Neural progenitor cell (in vitro differentiated cells): Measurements from ENCODE around the gene LEMD3. TPM values are rescaled to one million over a fixed set of nuclear protein-coding genes. Genes with fewer than 3 reads are reported as not detected.

Experiments used
- DNase-seq: peaks from one replicate; pipeline ENCODE4 v3.0.0-alpha.2; 2016; ENCODE audit warnings: low spot score
- H2AFZ ChIP-seq: fragments of 200-600 bp; sonication (generic); replicated peaks from 2 replicates; pipeline ENCODE4 v1.6.1; 2016; ENCODE audit warnings: antibody characterized with exemption
- H3F3A ChIP-seq: fragments of 200-600 bp; sonication (generic); 2 replicates; pipeline ENCODE4 v1.6.1; 2016; ENCODE audit warnings: antibody characterized with exemption, low read depth
- H3K27ac ChIP-seq: fragments of 200-600 bp; sonication (generic); 2 replicates; pipeline ENCODE4 v1.5.1; 2016; ENCODE audit warnings: mild to moderate bottlenecking
- H3K27me3 ChIP-seq: fragments of 200-600 bp; sonication (generic); 2 replicates; pipeline ENCODE4 v1.6.1; 2016; ENCODE audit warnings: mild to moderate bottlenecking, moderate library complexity
- H3K36me3 ChIP-seq: fragments of 200-600 bp; sonication (generic); 2 replicates; pipeline ENCODE4 v1.5.1; 2016
- H3K4me1 ChIP-seq: fragments of 200-600 bp; sonication (generic); 2 replicates; pipeline ENCODE4 v1.6.1; 2016; ENCODE audit warnings: mixed run types
- H3K4me2 ChIP-seq: fragments of 200-600 bp; sonication (generic); 2 replicates; pipeline ENCODE4 v1.6.1; 2016
- H3K4me3 ChIP-seq: fragments of 200-600 bp; sonication (generic); 2 replicates; pipeline ENCODE4 v1.5.1; 2016
- H3K79me2 ChIP-seq: fragments of 200-600 bp; sonication (generic); 2 replicates; pipeline ENCODE4 v1.6.1; 2016; ENCODE audit warnings: low read depth
- H3K9ac ChIP-seq: fragments of 200-600 bp; sonication (generic); 2 replicates; pipeline ENCODE4 v1.6.1; 2016
- H3K9me3 ChIP-seq: fragments of 200-600 bp; sonication (generic); 2 replicates; pipeline ENCODE4 v1.5.1; 2016; ENCODE audit warnings: low read depth
- H4K20me1 ChIP-seq: fragments of 200-600 bp; sonication (generic); 2 replicates; pipeline ENCODE4 v1.6.1; 2016; ENCODE audit warnings: low read depth
- H3K27ac Mint-ChIP-seq: 3 replicates; pipeline ENCODE4 v1.8.0; 2021; ENCODE audit warnings: mixed read lengths
- H3K27me3 Mint-ChIP-seq: 2 replicates; pipeline ENCODE4 v1.8.0; 2022; ENCODE audit warnings: low read depth, mild to moderate bottlenecking, inconsistent platforms, moderate library complexity, mixed read lengths; ENCODE audit not compliant: insufficient read depth
- H3K36me3 Mint-ChIP-seq: 3 replicates; pipeline ENCODE4 v1.8.0; 2021; ENCODE audit warnings: mixed read lengths
- H3K4me1 Mint-ChIP-seq: 3 replicates; pipeline ENCODE4 v1.8.0; 2021; ENCODE audit warnings: mixed read lengths
- H3K4me3 Mint-ChIP-seq: 3 replicates; pipeline ENCODE4 v1.8.0; 2021; ENCODE audit warnings: mild to moderate bottlenecking, moderate library complexity, mixed read lengths
- H3K9me3 Mint-ChIP-seq: 3 replicates; pipeline ENCODE4 v1.8.0; 2020; ENCODE audit warnings: mixed read lengths
- EZH2 ChIP-seq: fragments of 200-600 bp; sonication (generic); IDR thresholded peaks from 2 replicates; pipeline ENCODE4 v1.6.1; 2017; ENCODE audit warnings: antibody characterized with exemption, mild to moderate bottlenecking, moderate library complexity
- EZH2phosphoT487 ChIP-seq: fragments of 200-600 bp; sonication (generic); IDR thresholded peaks from 2 replicates; pipeline ENCODE4 v1.6.1; 2017; ENCODE audit warnings: antibody characterized with exemption
- total RNA-seq: library from RNA; depleted of rRNA; stranded (reverse); fragments of >200 nt; gene quantifications from 2 replicates; pipeline ENCODE4 v1.2.3, GENCODE V29; 2015; ENCODE audit warnings: low replicate concordance
- TF ChIP-seq, protein P1 (sequence below): fragments of 200-600 bp; sonication (generic); IDR thresholded peaks from 2 replicates; pipeline ENCODE4 v1.5.1; 2017; ENCODE audit warnings: antibody characterized with exemption, mild to moderate bottlenecking

Gene LEMD3
- total RNA-seq, 1 donor from 2014 or later = 11.5 TPM

DNA sequence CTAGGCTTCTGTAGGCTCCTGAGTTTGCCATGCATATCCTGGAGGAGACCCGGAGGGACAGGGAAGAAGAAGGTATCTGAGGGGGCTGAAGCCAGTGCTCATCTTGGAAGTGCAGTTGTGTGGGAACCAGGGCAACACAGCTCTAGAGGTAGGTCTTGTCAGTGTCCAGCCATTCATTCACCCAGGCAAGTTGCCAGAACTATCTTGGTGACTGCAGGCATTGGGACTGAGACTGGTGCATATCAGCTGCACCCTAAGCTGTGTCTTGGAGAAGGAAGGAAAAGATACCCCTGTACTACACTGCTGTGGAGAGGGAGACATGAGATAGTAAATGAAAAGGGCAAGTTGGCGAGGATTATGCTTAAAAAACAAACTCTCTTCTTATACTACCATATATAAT, 43.4 kb upstream of the LEMD3 start:
- no peak for DNase-seq
- Histone ChIP-seq H3K79me2 (no peaks in the 10 kb centered on the region), H2AFZ (no peak overlapping the region), H3K27me3 (peaks cover 75% of the 10 kb centered on the region), H3K4me3 (no peak overlapping the region), H3K4me1 (no peaks in the 10 kb centered on the region), H3F3A (peaks cover 7% of the 10 kb centered on the region), H4K20me1 (no peaks in the 10 kb centered on the region), H3K9ac (no peak overlapping the region), H3K27ac (no peak overlapping the region), H3K36me3 (no peaks in the 10 kb centered on the region), H3K9me3 (no peaks in the 10 kb centered on the region), H3K4me2 (no peak overlapping the region)
- Mint-ChIP-seq H3K4me3 (no peak overlapping the region), H3K9me3 (no peaks in the 10 kb centered on the region), H3K36me3 (no peaks in the 10 kb centered on the region), H3K27me3 (peaks cover 9% of the 10 kb centered on the region), H3K4me1 (no peaks in the 10 kb centered on the region), H3K27ac (no peak overlapping the region)
- TF ChIP-seq EZH2phosphoT487 (no peak), EZH2 (no peak)
- TF ChIP-seq, protein P1, sequence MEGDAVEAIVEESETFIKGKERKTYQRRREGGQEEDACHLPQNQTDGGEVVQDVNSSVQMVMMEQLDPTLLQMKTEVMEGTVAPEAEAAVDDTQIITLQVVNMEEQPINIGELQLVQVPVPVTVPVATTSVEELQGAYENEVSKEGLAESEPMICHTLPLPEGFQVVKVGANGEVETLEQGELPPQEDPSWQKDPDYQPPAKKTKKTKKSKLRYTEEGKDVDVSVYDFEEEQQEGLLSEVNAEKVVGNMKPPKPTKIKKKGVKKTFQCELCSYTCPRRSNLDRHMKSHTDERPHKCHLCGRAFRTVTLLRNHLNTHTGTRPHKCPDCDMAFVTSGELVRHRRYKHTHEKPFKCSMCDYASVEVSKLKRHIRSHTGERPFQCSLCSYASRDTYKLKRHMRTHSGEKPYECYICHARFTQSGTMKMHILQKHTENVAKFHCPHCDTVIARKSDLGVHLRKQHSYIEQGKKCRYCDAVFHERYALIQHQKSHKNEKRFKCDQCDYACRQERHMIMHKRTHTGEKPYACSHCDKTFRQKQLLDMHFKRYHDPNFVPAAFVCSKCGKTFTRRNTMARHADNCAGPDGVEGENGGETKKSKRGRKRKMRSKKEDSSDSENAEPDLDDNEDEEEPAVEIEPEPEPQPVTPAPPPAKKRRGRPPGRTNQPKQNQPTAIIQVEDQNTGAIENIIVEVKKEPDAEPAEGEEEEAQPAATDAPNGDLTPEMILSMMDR = no peak

DNA sequence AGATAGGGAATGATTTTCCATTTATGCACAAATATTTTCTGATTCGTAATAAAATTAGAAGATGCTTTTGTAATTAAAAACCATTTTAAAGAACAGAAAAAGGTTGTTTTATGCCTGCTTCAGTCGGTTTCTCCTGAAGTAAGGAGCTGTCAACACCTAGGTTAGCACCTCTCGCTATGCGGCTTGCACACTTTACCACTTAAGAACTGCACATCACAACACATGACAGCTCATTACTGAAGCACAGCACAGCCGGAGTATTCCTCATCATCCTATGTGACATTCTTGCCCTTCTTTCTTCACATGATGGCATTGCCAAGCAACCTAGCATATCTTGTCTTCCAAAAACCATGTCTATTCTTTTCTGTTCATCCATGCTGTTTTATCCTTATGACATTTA, 42.9 kb upstream of the LEMD3 start:
- peaks cover 8% of the 10 kb centered on the region for H3K27me3 Mint-ChIP-seq
- H3F3A ChIP-seq = peaks cover 7% of the 10 kb centered on the region
- H3K9me3 Mint-ChIP-seq = no peaks in the 10 kb centered on the region
- no peak overlapping the region for H3K4me3 ChIP-seq
- TF ChIP-seq EZH2phosphoT487 = no peak
- TF ChIP-seq, protein P1 = no peak
- no peak for TF ChIP-seq EZH2
- no peak overlapping the region for H3K4me3 Mint-ChIP-seq
- H3K79me2 ChIP-seq = no peaks in the 10 kb centered on the region
- no peak for DNase-seq
- H3K4me1 ChIP-seq = no peaks in the 10 kb centered on the region
- H3K36me3 Mint-ChIP-seq = no peaks in the 10 kb centered on the region
- H3K27ac ChIP-seq = no peak overlapping the region
- H3K4me1 Mint-ChIP-seq = no peaks in the 10 kb centered on the region
- no peak overlapping the region for H3K4me2 ChIP-seq
- no peaks in the 10 kb centered on the region for H3K9me3 ChIP-seq
- H3K9ac ChIP-seq = no peak overlapping the region
- no peaks in the 10 kb centered on the region for H4K20me1 ChIP-seq
- no peaks in the 10 kb centered on the region for H3K36me3 ChIP-seq
- no peak overlapping the region for H2AFZ ChIP-seq
- H3K27ac Mint-ChIP-seq = no peak overlapping the region
- peaks cover 75% of the 10 kb centered on the region for H3K27me3 ChIP-seq

DNA sequence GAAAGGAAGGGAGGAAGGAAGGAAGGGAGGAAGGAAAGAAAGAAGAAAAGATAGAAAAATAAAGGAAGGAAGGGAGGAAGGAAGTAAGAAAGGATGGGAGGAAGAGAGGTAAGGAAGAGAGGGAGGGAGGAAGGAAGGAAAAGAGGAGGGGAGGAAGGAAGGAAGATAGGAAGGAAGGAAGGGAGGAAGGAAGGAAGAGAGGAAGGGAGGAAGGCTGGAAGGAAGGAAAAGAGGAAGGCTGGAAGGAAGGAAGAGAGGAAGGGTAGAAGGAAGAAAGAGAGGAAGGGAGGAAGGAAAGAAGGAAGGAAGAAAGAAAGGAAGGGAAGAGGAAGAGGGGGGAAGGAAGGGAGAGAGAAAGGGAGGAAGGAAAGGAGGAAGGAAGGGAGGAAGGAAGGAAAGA, 35.5 kb upstream of the LEMD3 start:
- no peaks in the 10 kb centered on the region for H3K4me1 ChIP-seq
- H3K36me3 ChIP-seq = no peaks in the 10 kb centered on the region
- no peaks in the 10 kb centered on the region for H4K20me1 ChIP-seq
- H3K79me2 ChIP-seq = no peaks in the 10 kb centered on the region
- H3K4me1 Mint-ChIP-seq = no peaks in the 10 kb centered on the region
- no peaks in the 10 kb centered on the region for H3F3A ChIP-seq
- H3K9me3 Mint-ChIP-seq = peaks cover 5% of the 10 kb centered on the region
- no peaks in the 10 kb centered on the region for H3K36me3 Mint-ChIP-seq
- no peak overlapping the region for H3K9ac ChIP-seq
- no peak for DNase-seq
- H3K4me3 ChIP-seq = no peak overlapping the region
- H3K4me3 Mint-ChIP-seq = no peak overlapping the region
- no peak for TF ChIP-seq EZH2
- TF ChIP-seq, protein P1 = no peak
- no peak for TF ChIP-seq EZH2phosphoT487
- no peak overlapping the region for H3K27ac Mint-ChIP-seq
- H3K9me3 ChIP-seq = no peaks in the 10 kb centered on the region
- no peak overlapping the region for H2AFZ ChIP-seq
- H3K4me2 ChIP-seq = no peak overlapping the region
- peaks cover 24% of the 10 kb centered on the region for H3K27me3 ChIP-seq
- no peak overlapping the region for H3K27ac ChIP-seq
- no peaks in the 10 kb centered on the region for H3K27me3 Mint-ChIP-seq
